Epithelial cell of proximal tubule (primary cell): ENCODE data around the gene ZNF878. TPM values are rescaled to one million over a fixed set of nuclear protein-coding genes. Genes with fewer than 3 reads are reported as not detected.
"Not testable (repeated sequence)": the region's sequence is repeated elsewhere in the genome, so short reads cannot be mapped to it uniquely, and the experiment has no call there.

Experiments
- DNase-seq: peaks from one replicate; pipeline ENCODE4 v3.0.0-alpha.2; 2011; ENCODE audit warnings: low read depth
- H3K4me3 ChIP-seq: 2 replicates; pipeline ENCODE4 v1.5.1; 2011; ENCODE audit warnings: low read depth, mild to moderate bottlenecking, low read length
- CTCF ChIP-seq: conservative IDR thresholded peaks from 2 replicates; pipeline ENCODE4 v1.5.1; 2012; ENCODE audit warnings: low read depth, mild to moderate bottlenecking, low read length
- total RNA-seq: library from RNA; depleted of rRNA; stranded (reverse); fragments of >200 nt; gene quantifications from 2 replicates; pipeline ENCODE4 v1.2.3, GENCODE V29; 2015

ZNF878 gene
- total RNA-seq, 1 donor from 2014 or later, result not detected

- DNase-seq, result no peak
- TF ChIP-seq CTCF, result peak; percentile 59
- H3K4me3 ChIP-seq, result no peak overlapping the region
Observed at GRCh38 chr19:12090807-12091206, 38.0 kb upstream of the ZNF878 start.

GRCh38 chr19:12085074-12085818 lies 32.5 kb upstream of the ZNF878 start:
- H3K4me3 ChIP-seq, result no peak overlapping the region
- no peak for TF ChIP-seq CTCF
- no peak for DNase-seq

GRCh38 chr19:12083336-12083735 lies 30.6 kb upstream of the ZNF878 start:
- DNase-seq, H3K4me3 ChIP-seq: not testable (repeated sequence)

GRCh38 chr19:12077375-12077774 lies 24.6 kb upstream of the ZNF878 start:
- H3K4me3 ChIP-seq, result no peak overlapping the region
- DNase-seq, result no peak
- no peak for TF ChIP-seq CTCF

- not testable (repeated sequence) for H3K4me3 ChIP-seq, DNase-seq
Observed at GRCh38 chr19:12076331-12076730, 23.6 kb upstream of the ZNF878 start.

- DNase-seq, result no peak
- no peak for TF ChIP-seq CTCF
- no peak overlapping the region for H3K4me3 ChIP-seq
Observed at GRCh38 chr19:12075538-12076139, 22.9 kb upstream of the ZNF878 start.

- no peak for DNase-seq
Observed at GRCh38 chr19:12064590-12065538, 12.1 kb upstream of the ZNF878 start, which contains the start of gene ZNF844. Gene ZNF844 (plus strand): TSS chr19:12064731. CDS start chr19:12064874, 143 bp downstream.

More at GRCh38 chr19:12064590-12065538, 12.1 kb upstream of the ZNF878 start, which contains the start of gene ZNF844:
- TF ChIP-seq CTCF, result no peak
- peak within 1 kb of the TSS; percentile 66 for H3K4me3 ChIP-seq
